K562 (cell line): ENCODE measurements around the gene MEGF9. TPM values are rescaled to one million over a fixed set of nuclear protein-coding genes. Genes with fewer than 3 reads are reported as not detected.

Source experiments
- ETS2 ChIP-seq: IDR thresholded peaks from 2 replicates; pipeline ENCODE4 v1.6.1; 2016; ENCODE audit warnings: borderline replicate concordance, missing genetic modification characterization, mild to moderate bottlenecking, moderate library complexity, missing compliant biosample characterization; ENCODE audit not compliant: poor library complexity, severe bottlenecking
- HEY1 ChIP-seq: fragments of 250-450 bp; sonication (Bioruptor Pico); IDR thresholded peaks from 2 replicates; pipeline ENCODE4 v1.5.0; 2020; ENCODE audit warnings: mild to moderate bottlenecking, moderate library complexity, borderline replicate concordance
- HNRNPH1 ChIP-seq: fragments of 200-400 bp; formaldehyde crosslinking; optimal IDR thresholded peaks from 2 replicates; pipeline ENCODE3; 2017; ENCODE audit warnings: low read depth, mild to moderate bottlenecking, low read length, moderate library complexity
- HNRNPLL ChIP-seq: fragments of 200-400 bp; formaldehyde crosslinking; IDR thresholded peaks from 2 replicates; pipeline ENCODE4 v1.6.1; 2017; ENCODE audit warnings: low read length, low read depth, mild to moderate bottlenecking; ENCODE audit not compliant: poor library complexity, severe bottlenecking
- LCOR ChIP-seq: sonication (generic); formaldehyde crosslinking; IDR thresholded peaks from 2 replicates; pipeline ENCODE4 v1.8.0; 2022; ENCODE audit warnings: mild to moderate bottlenecking, missing genetic modification reagents
- MAFF ChIP-seq: IDR thresholded peaks from 2 replicates; pipeline ENCODE4 v1.6.1; 2012; ENCODE audit warnings: low read length, improper control_type of control experiment
- NCOA1 ChIP-seq: fragments of 450-650 bp; IDR thresholded peaks from 2 replicates; pipeline ENCODE4 v1.6.1; 2016; ENCODE audit warnings: low read depth
- SMC3 ChIP-seq: conservative IDR thresholded peaks from 2 replicates; pipeline ENCODE4 v1.6.1; 2011; ENCODE audit warnings: low read depth, low read length, improper control_type of control experiment; ENCODE audit not compliant: insufficient read depth
- ZNF311 ChIP-seq: fragments of 250-450 bp; sonication (Bioruptor Pico); IDR thresholded peaks from 2 replicates; pipeline ENCODE4 v1.4.0; 2020; ENCODE audit warnings: mild to moderate bottlenecking, moderate library complexity
- ZNF445 ChIP-seq: fragments of 250-450 bp; sonication (Bioruptor Pico); IDR thresholded peaks from 2 replicates; pipeline ENCODE4 v1.4.0; 2020; ENCODE audit warnings: low read depth, mild to moderate bottlenecking, moderate library complexity
- ZNF584 ChIP-seq: fragments of 200-800 bp; sonication (Bioruptor generic); IDR thresholded peaks from 2 replicates; pipeline ENCODE4 v1.6.1; 2016; ENCODE audit warnings: low read depth, mild to moderate bottlenecking, missing genetic modification characterization, missing compliant biosample characterization
- polyA plus RNA-seq, 8 experiments: library from polyadenylated mRNA; depleted of rRNA in 4 of 8; stranded (reverse) in 5 of 8; unstranded in 3 of 8; fragments of >200 nt; fragmentation: Nextera tagmentation in 2 of 8; fragmentation: Illumina TruSeq in 1 of 8; extraction: Ambion mirVana in 2 of 8; extraction: Trizol in 1 of 8; gene quantifications; 2 replicates each; pipeline versions ENCODE4 v1.2.1 to v1.2.3, GENCODE V29; 2011 to 2014; ENCODE audit warnings: inconsistent platforms in 1 of 8, missing spikeins in 1 of 8
- total RNA-seq, 7 experiments: library from RNA; depleted of rRNA in 6 of 7; stranded (reverse); fragments of >200 nt in 6 of 7; fragmentation: Illumina TruSeq in 2 of 7; extraction: Trizol in 2 of 7; gene quantifications; 2 replicates each; pipeline versions ENCODE4 v1.2.1 to v1.2.3, GENCODE V29; 2011 to 2021; ENCODE audit warnings: low replicate concordance in 1 of 7
- TF ChIP-seq, protein P1 (sequence below): fragments of 450-650 bp; IDR thresholded peaks from 2 replicates; pipeline ENCODE4 v1.6.1; 2017; ENCODE audit warnings: antibody characterized with exemption
- TF ChIP-seq, protein P2 (sequence below): sonication (generic); formaldehyde crosslinking; IDR thresholded peaks from 2 replicates; pipeline ENCODE4 v1.8.1; 2023; ENCODE audit warnings: mild to moderate bottlenecking, missing genetic modification reagents
- TF ChIP-seq, protein P3 (sequence below): fragments of 250-450 bp; sonication (Bioruptor Pico); IDR thresholded peaks from 2 replicates; pipeline ENCODE4 v1.8.0; 2022; ENCODE audit warnings: moderate library complexity, mild to moderate bottlenecking, inconsistent platforms
- TF ChIP-seq, protein P4 (sequence below): fragments of 250-450 bp; sonication (Bioruptor Pico); IDR thresholded peaks from 2 replicates; pipeline ENCODE4 v1.9.0; 2021; ENCODE audit warnings: mild to moderate bottlenecking, inconsistent platforms
- TF ChIP-seq, protein P5 (sequence below): fragments of 250-450 bp; sonication (Bioruptor Pico); IDR thresholded peaks from 2 replicates; pipeline ENCODE4 v1.5.0; 2021
- TF ChIP-seq, protein P6 (sequence below): fragments of 250-450 bp; sonication (Bioruptor Pico); IDR thresholded peaks from 2 replicates; pipeline ENCODE4 v1.6.1; 2021; ENCODE audit warnings: mild to moderate bottlenecking

Gene MEGF9
- total and polyA plus RNA-seq, 9 of the 15 experiments (the other 6 are each of a cell fraction or from before 2014, with no cell fraction given): 2.1 to 6.2 (median 3.8) TPM

DNA sequence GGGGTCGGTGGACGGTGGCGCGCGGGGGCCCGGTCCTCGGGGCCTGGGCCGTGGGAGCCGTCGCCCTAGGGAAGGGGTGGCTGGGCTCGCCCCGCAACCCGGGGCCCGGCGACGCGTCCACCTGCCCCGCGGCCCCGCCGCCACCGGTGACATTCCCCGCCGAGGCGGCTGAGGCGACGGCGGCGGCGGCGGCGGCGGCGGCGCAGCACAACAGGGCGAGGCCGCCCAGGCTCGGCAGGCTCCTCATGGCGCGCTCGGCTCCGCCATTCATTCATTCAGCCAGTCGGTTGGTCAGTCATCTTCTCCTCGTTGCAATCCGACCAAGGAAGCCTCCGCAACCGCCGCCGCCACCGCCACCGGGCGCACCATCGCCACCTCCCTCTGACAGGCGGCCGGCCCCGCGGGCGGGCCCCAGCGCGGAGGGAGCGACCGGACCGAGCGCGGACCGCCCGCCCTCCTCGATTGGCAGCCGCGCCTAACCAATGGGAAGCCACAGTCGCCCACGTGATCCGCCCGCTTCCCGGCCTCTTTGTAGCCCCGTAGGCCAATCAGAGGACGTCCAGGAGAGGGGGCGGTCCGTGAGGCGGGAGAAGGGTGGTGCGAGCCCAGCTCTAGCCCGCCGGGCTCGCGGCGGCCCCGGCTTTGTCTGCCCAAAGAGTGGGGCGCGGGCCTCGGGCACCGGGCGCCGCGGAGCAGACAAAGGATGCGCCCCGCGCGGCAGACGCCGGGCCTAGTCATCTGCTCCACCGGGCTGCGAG lies at the start of gene MEGF9 (continued):
- TF ChIP-seq, protein P1, sequence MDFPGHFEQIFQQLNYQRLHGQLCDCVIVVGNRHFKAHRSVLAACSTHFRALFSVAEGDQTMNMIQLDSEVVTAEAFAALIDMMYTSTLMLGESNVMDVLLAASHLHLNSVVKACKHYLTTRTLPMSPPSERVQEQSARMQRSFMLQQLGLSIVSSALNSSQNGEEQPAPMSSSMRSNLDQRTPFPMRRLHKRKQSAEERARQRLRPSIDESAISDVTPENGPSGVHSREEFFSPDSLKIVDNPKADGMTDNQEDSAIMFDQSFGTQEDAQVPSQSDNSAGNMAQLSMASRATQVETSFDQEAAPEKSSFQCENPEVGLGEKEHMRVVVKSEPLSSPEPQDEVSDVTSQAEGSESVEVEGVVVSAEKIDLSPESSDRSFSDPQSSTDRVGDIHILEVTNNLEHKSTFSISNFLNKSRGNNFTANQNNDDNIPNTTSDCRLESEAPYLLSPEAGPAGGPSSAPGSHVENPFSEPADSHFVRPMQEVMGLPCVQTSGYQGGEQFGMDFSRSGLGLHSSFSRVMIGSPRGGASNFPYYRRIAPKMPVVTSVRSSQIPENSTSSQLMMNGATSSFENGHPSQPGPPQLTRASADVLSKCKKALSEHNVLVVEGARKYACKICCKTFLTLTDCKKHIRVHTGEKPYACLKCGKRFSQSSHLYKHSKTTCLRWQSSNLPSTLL: no peak
- TF ChIP-seq HNRNPLL (peak; percentile 58), ETS2 (tag) (no peak), HEY1 (CRISPR knock-in tag) (no peak), ZNF584 (no peak), ZNF311 (CRISPR knock-in tag) (no peak), SMC3 (no peak), MAFF (no peak), NCOA1 (no peak), LCOR (no peak), HNRNPH1 (no peak), ZNF445 (CRISPR knock-in tag) (no peak)
- TF ChIP-seq, protein P2, sequence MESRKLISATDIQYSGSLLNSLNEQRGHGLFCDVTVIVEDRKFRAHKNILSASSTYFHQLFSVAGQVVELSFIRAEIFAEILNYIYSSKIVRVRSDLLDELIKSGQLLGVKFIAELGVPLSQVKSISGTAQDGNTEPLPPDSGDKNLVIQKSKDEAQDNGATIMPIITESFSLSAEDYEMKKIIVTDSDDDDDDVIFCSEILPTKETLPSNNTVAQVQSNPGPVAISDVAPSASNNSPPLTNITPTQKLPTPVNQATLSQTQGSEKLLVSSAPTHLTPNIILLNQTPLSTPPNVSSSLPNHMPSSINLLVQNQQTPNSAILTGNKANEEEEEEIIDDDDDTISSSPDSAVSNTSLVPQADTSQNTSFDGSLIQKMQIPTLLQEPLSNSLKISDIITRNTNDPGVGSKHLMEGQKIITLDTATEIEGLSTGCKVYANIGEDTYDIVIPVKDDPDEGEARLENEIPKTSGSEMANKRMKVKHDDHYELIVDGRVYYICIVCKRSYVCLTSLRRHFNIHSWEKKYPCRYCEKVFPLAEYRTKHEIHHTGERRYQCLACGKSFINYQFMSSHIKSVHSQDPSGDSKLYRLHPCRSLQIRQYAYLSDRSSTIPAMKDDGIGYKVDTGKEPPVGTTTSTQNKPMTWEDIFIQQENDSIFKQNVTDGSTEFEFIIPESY (CRISPR knock-in tag): no peak; the same call in 1 of the 2 replicates
- TF ChIP-seq, protein P3, sequence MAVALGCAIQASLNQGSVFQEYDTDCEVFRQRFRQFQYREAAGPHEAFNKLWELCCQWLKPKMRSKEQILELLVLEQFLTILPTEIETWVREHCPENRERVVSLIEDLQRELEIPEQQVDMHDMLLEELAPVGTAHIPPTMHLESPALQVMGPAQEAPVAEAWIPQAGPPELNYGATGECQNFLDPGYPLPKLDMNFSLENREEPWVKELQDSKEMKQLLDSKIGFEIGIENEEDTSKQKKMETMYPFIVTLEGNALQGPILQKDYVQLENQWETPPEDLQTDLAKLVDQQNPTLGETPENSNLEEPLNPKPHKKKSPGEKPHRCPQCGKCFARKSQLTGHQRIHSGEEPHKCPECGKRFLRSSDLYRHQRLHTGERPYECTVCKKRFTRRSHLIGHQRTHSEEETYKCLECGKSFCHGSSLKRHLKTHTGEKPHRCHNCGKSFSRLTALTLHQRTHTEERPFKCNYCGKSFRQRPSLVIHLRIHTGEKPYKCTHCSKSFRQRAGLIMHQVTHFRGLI (CRISPR knock-in tag): no peak
- TF ChIP-seq, protein P4, sequence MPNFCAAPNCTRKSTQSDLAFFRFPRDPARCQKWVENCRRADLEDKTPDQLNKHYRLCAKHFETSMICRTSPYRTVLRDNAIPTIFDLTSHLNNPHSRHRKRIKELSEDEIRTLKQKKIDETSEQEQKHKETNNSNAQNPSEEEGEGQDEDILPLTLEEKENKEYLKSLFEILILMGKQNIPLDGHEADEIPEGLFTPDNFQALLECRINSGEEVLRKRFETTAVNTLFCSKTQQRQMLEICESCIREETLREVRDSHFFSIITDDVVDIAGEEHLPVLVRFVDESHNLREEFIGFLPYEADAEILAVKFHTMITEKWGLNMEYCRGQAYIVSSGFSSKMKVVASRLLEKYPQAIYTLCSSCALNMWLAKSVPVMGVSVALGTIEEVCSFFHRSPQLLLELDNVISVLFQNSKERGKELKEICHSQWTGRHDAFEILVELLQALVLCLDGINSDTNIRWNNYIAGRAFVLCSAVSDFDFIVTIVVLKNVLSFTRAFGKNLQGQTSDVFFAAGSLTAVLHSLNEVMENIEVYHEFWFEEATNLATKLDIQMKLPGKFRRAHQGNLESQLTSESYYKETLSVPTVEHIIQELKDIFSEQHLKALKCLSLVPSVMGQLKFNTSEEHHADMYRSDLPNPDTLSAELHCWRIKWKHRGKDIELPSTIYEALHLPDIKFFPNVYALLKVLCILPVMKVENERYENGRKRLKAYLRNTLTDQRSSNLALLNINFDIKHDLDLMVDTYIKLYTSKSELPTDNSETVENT: no peak
- TF ChIP-seq, protein P5, sequence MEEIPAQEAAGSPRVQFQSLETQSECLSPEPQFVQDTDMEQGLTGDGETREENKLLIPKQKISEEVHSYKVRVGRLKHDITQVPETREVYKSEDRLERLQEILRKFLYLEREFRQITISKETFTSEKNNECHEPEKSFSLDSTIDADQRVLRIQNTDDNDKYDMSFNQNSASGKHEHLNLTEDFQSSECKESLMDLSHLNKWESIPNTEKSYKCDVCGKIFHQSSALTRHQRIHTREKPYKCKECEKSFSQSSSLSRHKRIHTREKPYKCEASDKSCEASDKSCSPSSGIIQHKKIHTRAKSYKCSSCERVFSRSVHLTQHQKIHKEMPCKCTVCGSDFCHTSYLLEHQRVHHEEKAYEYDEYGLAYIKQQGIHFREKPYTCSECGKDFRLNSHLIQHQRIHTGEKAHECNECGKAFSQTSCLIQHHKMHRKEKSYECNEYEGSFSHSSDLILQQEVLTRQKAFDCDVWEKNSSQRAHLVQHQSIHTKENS (CRISPR knock-in tag): no peak
- TF ChIP-seq, protein P6, sequence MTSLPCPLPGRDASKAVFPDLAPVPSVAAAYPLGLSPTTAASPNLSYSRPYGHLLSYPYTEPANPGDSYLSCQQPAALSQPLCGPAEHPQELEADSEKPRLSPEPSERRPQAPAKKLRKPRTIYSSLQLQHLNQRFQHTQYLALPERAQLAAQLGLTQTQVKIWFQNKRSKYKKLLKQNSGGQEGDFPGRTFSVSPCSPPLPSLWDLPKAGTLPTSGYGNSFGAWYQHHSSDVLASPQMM: no peak
